Progenitor cell of endocrine pancreas (in vitro differentiated cells): Measurements from ENCODE around the gene ADAM21. TPM values are rescaled to one million over a fixed set of nuclear protein-coding genes. Genes with fewer than 3 reads are reported as not detected.

ENCODE experiments used
- total RNA-seq: library from RNA; stranded (reverse); gene quantifications from 2 replicates; pipeline ENCODE4 v1.2.1, GENCODE V29; 2021

The ADAM21 gene
- total RNA-seq, 1 donor from 2014 or later: 0.12 TPM

Other genes with a start within 250 kb of the ADAM21 start
- gene COX16, start 92.5 kb upstream of the ADAM21 start, total RNA-seq: 58.7 and 63.0 TPM in 2 replicates
- gene SYNJ2BP, start 35.1 kb upstream of the ADAM21 start, total RNA-seq: 39.8 and 43.1 TPM in 2 replicates
- gene ADAM20, start 82.8 kb downstream of the ADAM21 start, total RNA-seq: 1.0 and 1.3 TPM in 2 replicates
- 47.1 and 52.2 TPM in 2 replicates for gene MED6, start 148.5 kb downstream of the ADAM21 start, total RNA-seq
- gene TTC9, start 189.7 kb downstream of the ADAM21 start, total RNA-seq: 8.2 and 9.0 TPM in 2 replicates